DOHH2 (cell line): ENCODE data around the gene CDK14.

ENCODE experiments used
- EZH2phosphoT487 ChIP-seq: fragments of 200-600 bp; sonication (generic); IDR thresholded peaks from 2 replicates; pipeline ENCODE4 v1.6.1; 2017; ENCODE audit warnings: borderline replicate concordance, mild to moderate bottlenecking, antibody characterized with exemption, low read length, moderate library complexity, mixed read lengths
- TF ChIP-seq, protein P1 (sequence below): fragments of 200-600 bp; sonication (generic); IDR thresholded peaks from one replicate; pipeline ENCODE4 v1.5.1; 2014; ENCODE audit warnings: antibody characterized with exemption, mild to moderate bottlenecking, low read depth, low read length; ENCODE audit not compliant: poor library complexity, severe bottlenecking

DNA sequence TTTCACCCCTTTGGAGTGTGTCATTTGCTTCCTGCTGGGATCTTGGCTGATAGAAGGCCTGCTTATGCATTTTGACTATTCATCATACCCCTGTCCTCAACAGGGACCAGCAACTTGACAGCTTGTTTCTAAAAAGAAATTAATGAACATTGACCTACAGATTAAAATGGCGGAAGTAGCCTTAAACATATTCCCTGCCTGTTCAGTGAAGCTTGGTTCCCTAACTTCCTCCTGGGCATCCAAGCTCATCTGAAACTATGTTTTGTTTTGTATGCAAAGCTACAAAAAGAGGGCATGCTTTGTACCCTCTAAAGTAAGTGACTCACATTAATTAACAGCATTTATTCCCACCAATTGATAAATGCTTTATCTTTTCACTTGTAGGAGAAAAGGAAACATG lies 26.8 kb upstream of the CDK14 start:
- TF ChIP-seq, protein P1, sequence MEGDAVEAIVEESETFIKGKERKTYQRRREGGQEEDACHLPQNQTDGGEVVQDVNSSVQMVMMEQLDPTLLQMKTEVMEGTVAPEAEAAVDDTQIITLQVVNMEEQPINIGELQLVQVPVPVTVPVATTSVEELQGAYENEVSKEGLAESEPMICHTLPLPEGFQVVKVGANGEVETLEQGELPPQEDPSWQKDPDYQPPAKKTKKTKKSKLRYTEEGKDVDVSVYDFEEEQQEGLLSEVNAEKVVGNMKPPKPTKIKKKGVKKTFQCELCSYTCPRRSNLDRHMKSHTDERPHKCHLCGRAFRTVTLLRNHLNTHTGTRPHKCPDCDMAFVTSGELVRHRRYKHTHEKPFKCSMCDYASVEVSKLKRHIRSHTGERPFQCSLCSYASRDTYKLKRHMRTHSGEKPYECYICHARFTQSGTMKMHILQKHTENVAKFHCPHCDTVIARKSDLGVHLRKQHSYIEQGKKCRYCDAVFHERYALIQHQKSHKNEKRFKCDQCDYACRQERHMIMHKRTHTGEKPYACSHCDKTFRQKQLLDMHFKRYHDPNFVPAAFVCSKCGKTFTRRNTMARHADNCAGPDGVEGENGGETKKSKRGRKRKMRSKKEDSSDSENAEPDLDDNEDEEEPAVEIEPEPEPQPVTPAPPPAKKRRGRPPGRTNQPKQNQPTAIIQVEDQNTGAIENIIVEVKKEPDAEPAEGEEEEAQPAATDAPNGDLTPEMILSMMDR = no peak
- no peak for TF ChIP-seq EZH2phosphoT487
